ENCODE measurements around the gene MMRN2. TPM values are rescaled to one million over a fixed set of nuclear protein-coding genes. Genes with fewer than 3 reads are reported as not detected.

The MMRN2 gene
- total RNA-seq, 1 donor from 2014 or later: not detected

GRCh38 chr10:86970162-86970981 lies 13.0 kb upstream of the MMRN2 start:
- intact Hi-C loops (cut with micrococcal nuclease): loop anchor here (2.0 kb wide), 1 partner anchor 214 kb away; the partner anchor contains the start of gene BMPR1A

GRCh38 chr10:86969421-86970041 lies 12.1 kb upstream of the MMRN2 start:
- intact Hi-C loops (cut with micrococcal nuclease): loop anchor here (2.0 kb wide), 1 partner anchor 213 kb away; the partner anchor contains the start of gene BMPR1A

- intact Hi-C loops (cut with micrococcal nuclease): no loop called here
These were observed 11.6 kb upstream of the MMRN2 start for GRCh38 chr10:86968994-86969355.

DNA sequence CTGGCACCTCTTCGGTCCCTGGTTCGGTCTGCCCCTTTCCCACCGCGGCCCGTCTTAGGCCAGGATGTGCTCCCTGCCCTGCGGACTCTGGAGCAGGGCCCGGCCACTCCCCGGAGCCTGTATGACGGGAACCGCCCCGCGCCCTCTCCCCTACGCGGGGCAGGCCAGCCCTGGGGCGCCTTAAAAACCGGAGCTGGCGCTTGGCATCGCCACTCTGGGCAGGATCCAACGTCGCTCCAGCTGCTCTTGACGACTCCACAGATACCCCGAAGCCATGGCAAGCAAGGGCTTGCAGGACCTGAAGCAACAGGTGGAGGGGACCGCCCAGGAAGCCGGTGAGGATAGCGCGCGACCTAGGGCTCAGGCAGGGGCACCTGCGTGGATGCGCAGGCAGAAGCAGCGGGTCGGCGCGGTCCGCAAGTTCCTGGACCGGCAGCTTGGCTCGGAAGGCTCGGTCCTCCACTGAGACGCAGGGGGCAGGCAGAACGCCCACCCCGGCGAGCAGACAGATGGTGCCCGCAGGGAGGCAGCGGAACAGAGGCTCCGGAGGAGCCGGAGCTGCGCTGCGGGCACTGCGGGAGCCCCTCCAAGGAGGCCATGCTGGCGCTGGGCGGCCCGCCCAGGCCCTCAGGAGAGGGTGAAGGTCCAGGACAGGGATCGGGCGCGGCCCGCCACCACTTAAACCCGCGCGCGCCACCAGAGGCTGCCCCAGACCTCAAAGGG lies 11.0 kb upstream of the MMRN2 start, which contains the start of gene ADIRF:
ADIRF (plus strand) TSS at position 212 of the 723 bp plus-strand sequence; CDS start at position 275, 63 bp downstream.
- intact Hi-C loops (cut with micrococcal nuclease): no loop called here

DNA sequence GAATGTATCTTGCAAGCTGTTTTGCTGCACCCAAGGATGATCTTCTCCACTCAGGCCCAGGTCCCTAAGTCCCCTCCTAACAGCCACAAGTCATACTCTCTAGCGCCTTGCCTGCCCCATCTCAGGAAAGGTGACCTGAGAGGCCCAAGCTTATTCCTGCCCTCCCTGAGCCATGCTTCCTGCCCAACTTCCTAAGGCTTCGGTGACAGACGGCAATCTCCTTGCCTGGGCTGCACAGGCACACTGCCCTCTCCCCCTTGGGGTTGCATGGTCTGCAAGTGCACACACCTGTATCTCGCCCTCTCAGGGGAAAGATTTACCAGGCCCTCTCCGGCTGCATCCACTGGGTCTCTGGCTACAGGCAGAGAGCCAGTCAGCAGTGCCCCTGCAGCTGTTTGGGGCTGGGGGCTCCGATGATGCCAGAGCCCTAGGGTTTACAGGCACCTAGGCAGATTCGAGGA lies 10.1 kb upstream of the MMRN2 start:
- intact Hi-C loops (cut with micrococcal nuclease): loop anchor here (2.0 kb wide), 1 partner anchor 17 kb away; no protein-coding TSS in a partner anchor

- intact Hi-C loops (cut with micrococcal nuclease): loop anchor here (1.0 to 2.0 kb wide), 3 partner anchors 15 to 278 kb away; no protein-coding TSS in a partner anchor
These were observed 8.7 kb upstream of the MMRN2 start for GRCh38 chr10:86965986-86966654.

- intact Hi-C loops (cut with micrococcal nuclease): no loop called here
These were observed 7.4 kb upstream of the MMRN2 start for GRCh38 chr10:86964847-86965190.

GRCh38 chr10:86964061-86964846 lies 6.8 kb upstream of the MMRN2 start:
- intact Hi-C loops (cut with micrococcal nuclease): no loop called here

GRCh38 chr10:86963341-86963919 lies 6.0 kb upstream of the MMRN2 start:
- intact Hi-C loops (cut with micrococcal nuclease): no loop called here

DNA sequence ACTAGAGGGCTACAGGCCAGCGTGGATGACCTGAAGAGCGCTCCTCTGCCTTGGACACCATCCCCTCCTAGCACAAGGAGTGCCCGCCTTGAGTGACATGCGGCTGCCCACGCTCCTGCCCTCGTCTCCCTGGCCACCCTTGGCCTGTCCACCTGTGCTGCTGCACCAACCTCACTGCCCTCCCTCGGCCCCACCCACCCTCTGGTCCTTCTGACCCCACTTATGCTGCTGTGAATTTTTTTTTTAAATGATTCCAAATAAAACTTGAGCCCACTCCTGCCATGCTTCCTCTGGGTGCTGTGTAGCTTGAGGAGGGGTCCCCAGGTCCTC lies 5.5 kb upstream of the MMRN2 start:
- intact Hi-C loops (cut with micrococcal nuclease): no loop called here

DNA sequence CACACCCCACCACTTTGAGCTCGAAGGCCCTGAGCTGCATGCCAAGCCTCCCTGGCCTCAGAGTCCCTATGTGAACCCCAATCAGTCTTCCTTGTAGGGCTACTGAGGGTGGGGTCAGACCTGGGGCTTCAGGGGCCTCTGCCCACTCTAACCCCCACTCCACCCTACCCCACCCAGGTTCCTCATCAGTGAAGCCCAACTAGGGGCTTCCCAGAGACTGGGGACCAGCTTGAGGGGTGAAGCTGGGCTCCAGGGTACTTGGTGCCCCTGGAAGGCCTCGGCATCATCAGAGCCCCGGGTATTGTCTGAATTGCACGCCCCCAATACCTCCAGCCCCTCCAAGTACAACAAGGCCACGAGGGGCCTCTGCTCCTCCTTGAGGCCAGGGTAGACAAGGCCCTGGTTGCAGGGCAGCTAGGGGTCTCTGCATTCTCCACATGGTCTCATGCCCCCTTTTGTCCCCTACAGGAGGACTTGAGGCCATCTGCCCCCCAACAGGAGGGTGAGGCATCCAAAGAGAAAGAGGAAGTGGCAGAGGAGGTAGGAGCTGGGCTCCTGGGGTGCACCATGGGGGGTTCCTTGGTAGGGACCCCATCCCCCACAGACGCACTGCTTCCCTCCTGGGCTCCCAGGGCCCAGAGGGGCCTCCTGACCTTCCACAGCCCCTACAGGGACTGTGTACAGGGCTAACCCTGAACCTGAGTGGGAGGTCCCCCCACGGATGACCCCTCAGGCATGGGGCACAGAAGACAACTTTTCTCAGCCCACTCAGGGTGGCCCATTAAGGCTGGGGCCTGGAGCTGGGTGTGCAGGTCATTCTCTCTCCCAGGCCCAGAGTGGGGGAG lies 4.9 kb upstream of the MMRN2 start:
- intact Hi-C loops (cut with micrococcal nuclease): no loop called here

DNA sequence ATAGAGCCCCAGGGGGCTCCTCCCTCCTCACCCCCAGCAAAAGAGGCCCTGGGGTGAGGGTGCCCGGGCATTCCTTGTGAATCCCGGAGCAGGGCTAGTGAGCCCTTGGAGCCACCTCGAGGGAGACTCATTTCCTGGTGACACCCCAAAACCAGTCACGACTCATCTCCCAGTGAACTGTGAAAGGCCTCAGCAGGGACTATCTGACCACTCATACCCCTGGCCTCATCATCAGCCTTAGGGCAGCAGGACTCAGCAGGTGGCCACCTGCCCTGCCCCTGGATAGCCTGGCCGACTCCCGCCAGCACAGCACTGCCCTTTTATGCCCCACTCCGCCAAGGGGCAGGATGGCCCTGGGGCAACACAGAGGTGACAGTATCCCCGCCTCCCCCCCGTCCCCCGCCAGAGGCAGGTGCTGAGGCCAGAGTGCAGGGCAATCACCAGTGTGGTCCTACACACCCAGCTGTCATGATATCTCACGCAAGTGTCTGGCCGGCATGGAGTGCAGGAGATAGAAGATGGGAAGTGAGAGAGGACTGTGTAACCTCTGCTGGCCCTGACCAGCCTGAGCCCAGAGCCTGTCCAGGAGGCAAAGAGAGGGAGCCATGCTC lies 4.2 kb upstream of the MMRN2 start:
- intact Hi-C loops (cut with micrococcal nuclease): no loop called here

GRCh38 chr10:86960863-86961434 lies 3.5 kb upstream of the MMRN2 start:
- intact Hi-C loops (cut with micrococcal nuclease): loop anchor here (1.0 kb wide), 1 partner anchor 22 kb away; no protein-coding TSS in a partner anchor

GRCh38 chr10:86960003-86960862 lies 2.8 kb upstream of the MMRN2 start:
- intact Hi-C loops (cut with micrococcal nuclease): loop anchor here (1.0 kb wide), 1 partner anchor 21 kb away; no protein-coding TSS in a partner anchor

GRCh38 chr10:86959737-86960002 lies 2.3 kb upstream of the MMRN2 start:
- intact Hi-C loops (cut with micrococcal nuclease): loop anchor here (1.0 kb wide), 1 partner anchor 20 kb away; no protein-coding TSS in a partner anchor

DNA sequence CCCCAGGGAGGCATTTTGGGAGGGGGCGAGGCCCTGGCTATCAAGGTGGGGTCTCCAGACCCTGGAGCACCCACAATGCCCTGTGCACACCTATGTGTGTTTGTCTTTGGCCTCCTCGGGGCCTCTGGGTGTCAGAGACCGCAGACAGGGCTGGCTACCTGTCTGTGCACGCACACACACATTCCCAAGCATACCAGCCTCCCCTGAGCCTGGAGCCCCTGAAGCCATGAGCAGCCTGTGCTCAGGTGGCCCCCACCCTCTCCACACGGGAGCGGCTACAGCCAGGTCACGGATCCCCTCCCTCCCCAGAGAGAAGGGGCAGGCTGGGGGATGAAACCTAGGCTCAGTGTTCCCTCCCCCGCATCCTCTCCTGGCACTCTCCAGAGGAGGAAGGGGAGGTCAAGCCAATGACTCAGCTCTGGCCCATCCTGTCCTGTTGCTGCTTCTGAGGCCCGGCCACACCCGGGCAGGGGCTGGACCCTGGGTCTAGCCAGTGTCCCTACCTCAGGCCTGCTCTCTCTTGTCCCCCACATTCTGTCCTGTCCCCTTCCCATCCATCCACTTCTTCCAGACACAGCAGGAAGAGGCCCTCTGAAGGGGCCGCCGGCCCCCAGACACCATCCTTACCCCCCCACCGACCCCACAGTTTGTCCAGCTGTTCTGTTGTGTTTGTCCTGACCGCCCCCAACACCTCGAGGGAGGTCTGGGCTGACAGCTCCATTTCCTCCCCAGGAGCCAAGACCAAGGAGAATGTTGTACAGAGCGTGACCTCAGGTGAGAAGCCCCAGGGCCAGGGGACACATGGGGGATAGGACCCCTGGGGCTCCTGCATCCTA lies 1.7 kb upstream of the MMRN2 start:
- intact Hi-C loops (cut with micrococcal nuclease): no loop called here
